ENCODE results near the gene DAB2IP.

DAB2IP gene

DNA sequence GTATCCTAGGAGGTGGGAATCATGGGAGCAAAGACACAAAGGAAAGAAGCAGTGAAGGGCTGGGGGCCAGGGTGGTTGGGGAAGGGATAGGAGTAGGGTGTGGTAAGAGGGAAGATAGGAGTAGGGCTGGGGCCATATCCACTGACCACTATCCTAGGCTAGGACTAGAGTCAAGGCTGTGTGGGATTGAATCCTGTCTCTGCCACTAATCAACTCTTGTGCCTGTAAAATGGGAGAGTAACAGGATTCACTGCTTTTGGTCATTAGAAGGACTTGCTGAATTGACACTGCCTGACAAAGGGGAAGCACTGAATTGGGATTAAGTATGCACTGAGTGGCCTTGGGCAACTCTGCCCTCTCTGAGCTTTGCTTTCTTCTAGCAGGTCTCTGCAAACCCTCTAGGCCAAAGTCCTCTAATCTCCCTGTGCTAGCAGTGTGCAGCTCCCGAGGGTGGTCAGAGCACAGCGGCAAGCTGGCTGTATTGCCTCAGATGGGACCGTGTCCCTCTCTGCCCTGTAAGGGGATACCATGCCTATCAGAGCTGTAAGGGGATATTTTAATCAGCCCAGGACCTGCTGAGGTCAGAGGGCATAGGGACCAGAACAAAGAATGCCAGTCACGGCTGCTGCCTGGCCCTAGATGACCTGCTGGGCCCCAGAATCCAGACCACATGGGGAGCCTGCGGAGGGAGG, 12.4 kb upstream of the DAB2IP start:
- H3K4me3 ChIP-seq (ENCODE audit: low read depth, low read length, poor library complexity, severe bottlenecking) = no peak overlapping the region
- no peaks in the 10 kb centered on the region for H3K79me2 ChIP-seq (ENCODE audit: insufficient read depth, low read length)
- H3K27me3 ChIP-seq (ENCODE audit: insufficient read depth, low read length) = no peaks in the 10 kb centered on the region
- H3K27ac ChIP-seq (ENCODE audit: low read depth, low read length, poor library complexity, severe bottlenecking) = no peak overlapping the region
- TF ChIP-seq, protein P1, sequence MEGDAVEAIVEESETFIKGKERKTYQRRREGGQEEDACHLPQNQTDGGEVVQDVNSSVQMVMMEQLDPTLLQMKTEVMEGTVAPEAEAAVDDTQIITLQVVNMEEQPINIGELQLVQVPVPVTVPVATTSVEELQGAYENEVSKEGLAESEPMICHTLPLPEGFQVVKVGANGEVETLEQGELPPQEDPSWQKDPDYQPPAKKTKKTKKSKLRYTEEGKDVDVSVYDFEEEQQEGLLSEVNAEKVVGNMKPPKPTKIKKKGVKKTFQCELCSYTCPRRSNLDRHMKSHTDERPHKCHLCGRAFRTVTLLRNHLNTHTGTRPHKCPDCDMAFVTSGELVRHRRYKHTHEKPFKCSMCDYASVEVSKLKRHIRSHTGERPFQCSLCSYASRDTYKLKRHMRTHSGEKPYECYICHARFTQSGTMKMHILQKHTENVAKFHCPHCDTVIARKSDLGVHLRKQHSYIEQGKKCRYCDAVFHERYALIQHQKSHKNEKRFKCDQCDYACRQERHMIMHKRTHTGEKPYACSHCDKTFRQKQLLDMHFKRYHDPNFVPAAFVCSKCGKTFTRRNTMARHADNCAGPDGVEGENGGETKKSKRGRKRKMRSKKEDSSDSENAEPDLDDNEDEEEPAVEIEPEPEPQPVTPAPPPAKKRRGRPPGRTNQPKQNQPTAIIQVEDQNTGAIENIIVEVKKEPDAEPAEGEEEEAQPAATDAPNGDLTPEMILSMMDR (IDR thresholded peaks at IDR 0.05; ENCODE audit: low read length) = no peak
- no peak for TF ChIP-seq EZH2 (IDR thresholded peaks at IDR 0.05; ENCODE audit: borderline replicate concordance, low read length)
- no peaks in the 10 kb centered on the region for H4K20me1 ChIP-seq (ENCODE audit: insufficient read depth, low read length)
- no peak overlapping the region for H2AFZ ChIP-seq (ENCODE audit: low read length)
- H3K9me2 ChIP-seq (ENCODE audit: low read depth, low read length) = no peaks in the 10 kb centered on the region
- no peak overlapping the region for H3K9ac ChIP-seq (ENCODE audit: low read length)
- H3K36me3 ChIP-seq (ENCODE audit: insufficient read depth, low read length) = no peaks in the 10 kb centered on the region
- no peak overlapping the region for H3K4me2 ChIP-seq (ENCODE audit: low read length)
- H3K9me3 ChIP-seq (ENCODE audit: low read length) = no peaks in the 10 kb centered on the region
- no peaks in the 10 kb centered on the region for H3F3A ChIP-seq (ENCODE audit: insufficient read depth, low read length)
- H3K4me1 ChIP-seq (ENCODE audit: insufficient read depth, low read length, severe bottlenecking) = no peaks in the 10 kb centered on the region

DNA sequence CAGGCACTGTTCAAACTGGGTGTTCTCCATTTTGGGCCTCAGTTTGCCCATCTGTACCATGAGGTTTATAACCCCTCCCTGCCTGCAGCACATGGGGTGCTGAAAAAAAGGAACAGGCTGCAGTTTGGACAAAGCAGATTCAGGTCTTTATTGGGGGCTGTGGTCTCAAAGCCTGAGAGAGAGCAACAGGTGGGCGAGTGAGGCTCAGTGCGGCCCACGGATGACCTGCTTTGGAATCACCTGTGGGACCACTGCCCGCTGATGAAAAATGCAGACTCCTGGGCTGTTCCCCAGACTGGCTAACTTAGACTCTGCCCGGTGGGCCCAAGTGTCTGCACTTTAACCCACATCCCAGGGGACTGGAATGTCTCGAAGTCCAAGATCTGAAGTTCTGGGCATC, 11.8 kb upstream of the DAB2IP start:
- Histone ChIP-seq H2AFZ (ENCODE audit: low read length) (no peak overlapping the region), H3K9me3 (ENCODE audit: low read length) (no peaks in the 10 kb centered on the region), H3K4me1 (ENCODE audit: insufficient read depth, low read length, severe bottlenecking) (no peaks in the 10 kb centered on the region), H3K4me3 (ENCODE audit: low read depth, low read length, poor library complexity, severe bottlenecking) (no peak overlapping the region), H4K20me1 (ENCODE audit: insufficient read depth, low read length) (no peaks in the 10 kb centered on the region), H3F3A (ENCODE audit: insufficient read depth, low read length) (no peaks in the 10 kb centered on the region), H3K27ac (ENCODE audit: low read depth, low read length, poor library complexity, severe bottlenecking) (no peak overlapping the region), H3K36me3 (ENCODE audit: insufficient read depth, low read length) (no peaks in the 10 kb centered on the region), H3K27me3 (ENCODE audit: insufficient read depth, low read length) (no peaks in the 10 kb centered on the region), H3K79me2 (ENCODE audit: insufficient read depth, low read length) (no peaks in the 10 kb centered on the region), H3K9me2 (ENCODE audit: low read depth, low read length) (no peaks in the 10 kb centered on the region), H3K9ac (ENCODE audit: low read length) (no peak overlapping the region), H3K4me2 (ENCODE audit: low read length) (no peak overlapping the region)
- TF ChIP-seq, protein P1 (IDR thresholded peaks at IDR 0.05; ENCODE audit: low read length) = no peak
- no peak for TF ChIP-seq EZH2 (IDR thresholded peaks at IDR 0.05; ENCODE audit: borderline replicate concordance, low read length)

DNA sequence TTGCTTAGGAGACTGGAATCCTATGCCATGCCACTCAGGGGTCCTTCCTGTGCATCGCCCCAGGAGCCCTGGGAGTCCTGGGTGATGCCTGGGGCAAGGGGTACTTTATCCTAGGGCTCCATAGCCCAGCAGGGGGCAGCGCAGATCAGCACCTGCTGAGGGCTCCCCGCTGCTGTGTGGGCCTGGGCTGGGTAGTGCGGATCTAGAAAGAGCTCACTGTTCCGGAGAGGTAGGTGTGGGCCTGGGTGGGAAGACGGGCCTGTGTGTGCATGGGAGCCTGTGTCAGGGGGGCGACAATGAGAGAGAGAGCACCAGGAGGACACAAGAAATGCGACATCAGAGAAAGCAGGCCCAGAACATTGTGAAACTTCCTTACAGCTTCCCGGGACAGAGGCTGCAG, 11.4 kb upstream of the DAB2IP start:
- no peaks in the 10 kb centered on the region for H3K9me2 ChIP-seq (ENCODE audit: low read depth, low read length)
- no peaks in the 10 kb centered on the region for H3K36me3 ChIP-seq (ENCODE audit: insufficient read depth, low read length)
- H3K4me1 ChIP-seq (ENCODE audit: insufficient read depth, low read length, severe bottlenecking) = no peaks in the 10 kb centered on the region
- H2AFZ ChIP-seq (ENCODE audit: low read length) = no peak overlapping the region
- H3K27ac ChIP-seq (ENCODE audit: low read depth, low read length, poor library complexity, severe bottlenecking) = no peak overlapping the region
- H3K27me3 ChIP-seq (ENCODE audit: insufficient read depth, low read length) = no peaks in the 10 kb centered on the region
- H3K9ac ChIP-seq (ENCODE audit: low read length) = no peak overlapping the region
- no peak for TF ChIP-seq EZH2 (IDR thresholded peaks at IDR 0.05; ENCODE audit: borderline replicate concordance, low read length)
- TF ChIP-seq, protein P1 (IDR thresholded peaks at IDR 0.05; ENCODE audit: low read length) = peak; percentile 74
- no peaks in the 10 kb centered on the region for H4K20me1 ChIP-seq (ENCODE audit: insufficient read depth, low read length)
- no peaks in the 10 kb centered on the region for H3F3A ChIP-seq (ENCODE audit: insufficient read depth, low read length)
- H3K79me2 ChIP-seq (ENCODE audit: insufficient read depth, low read length) = no peaks in the 10 kb centered on the region
- no peaks in the 10 kb centered on the region for H3K9me3 ChIP-seq (ENCODE audit: low read length)
- H3K4me3 ChIP-seq (ENCODE audit: low read depth, low read length, poor library complexity, severe bottlenecking) = no peak overlapping the region
- no peak overlapping the region for H3K4me2 ChIP-seq (ENCODE audit: low read length)

Data from OCI-LY1 (cell line).